HG03064 (cell line): ENCODE measurements around the gene GPI.
"Not testable (repeated sequence)": the region's sequence is repeated elsewhere in the genome, so short reads cannot be mapped to it uniquely, and the experiment has no call there.

Experiments
- ATAC-seq: cut with Tn5 transposase; IDR thresholded peaks from one replicate; pipeline ENCODE4 v1.9.1; 2021; ENCODE audit warnings: low read depth; ENCODE audit not compliant: unreplicated experiment

The GPI gene

DNA sequence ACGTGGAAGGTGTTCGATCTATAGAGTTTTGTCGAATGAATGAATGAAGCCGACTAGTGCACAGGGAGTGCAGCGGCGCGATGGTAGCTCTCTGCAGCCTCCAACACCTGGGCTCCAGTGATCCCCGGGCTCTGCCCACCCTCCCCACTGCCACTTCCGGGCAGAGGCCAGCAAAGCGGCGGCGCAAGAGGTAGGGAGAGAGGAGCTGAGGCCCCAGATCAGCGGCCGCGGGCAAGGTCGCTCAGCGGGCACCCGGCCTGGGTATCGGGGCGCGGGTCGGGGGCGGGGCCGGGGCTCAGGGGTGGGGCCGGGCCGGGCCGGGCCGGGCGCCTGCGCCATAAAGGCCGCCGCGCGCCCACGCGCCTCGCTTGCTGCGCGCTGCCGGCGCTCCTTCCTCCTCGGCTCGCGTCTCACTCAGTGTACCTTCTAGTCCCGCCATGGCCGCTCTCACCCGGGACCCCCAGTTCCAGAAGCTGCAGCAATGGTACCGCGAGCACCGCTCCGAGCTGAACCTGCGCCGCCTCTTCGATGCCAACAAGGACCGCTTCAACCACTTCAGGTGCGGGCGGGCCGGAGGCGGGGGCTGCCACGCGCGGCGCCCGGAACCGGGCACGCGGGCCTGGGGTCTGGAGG is at the start of gene GPI:
TSS of gene GPI (plus strand) at position 367 of the 633 bp plus-strand sequence. CDS start at position 438, 71 bp downstream.
- ATAC-seq, result peak; percentile 64

DNA sequence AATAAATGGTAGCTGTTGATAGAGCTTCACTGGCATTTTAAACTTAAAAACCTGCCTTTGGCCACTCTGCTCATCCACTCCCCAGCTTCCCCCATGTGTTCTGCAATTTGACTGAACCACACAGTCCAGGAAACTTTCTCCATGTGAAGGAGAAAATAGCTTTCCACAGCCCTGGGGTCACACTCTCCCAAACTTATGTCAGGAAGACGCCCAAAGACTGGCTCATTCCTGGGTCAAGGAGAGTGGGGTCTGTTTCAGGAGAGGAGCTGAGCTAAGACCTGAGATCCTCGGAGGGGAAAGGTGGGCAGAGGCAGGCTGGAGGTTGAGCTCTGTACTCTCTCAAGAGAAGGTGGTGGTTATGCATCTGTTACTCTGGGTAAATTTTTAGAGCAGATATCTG is 48.7 kb upstream of the GPI start:
- no peak for ATAC-seq

DNA sequence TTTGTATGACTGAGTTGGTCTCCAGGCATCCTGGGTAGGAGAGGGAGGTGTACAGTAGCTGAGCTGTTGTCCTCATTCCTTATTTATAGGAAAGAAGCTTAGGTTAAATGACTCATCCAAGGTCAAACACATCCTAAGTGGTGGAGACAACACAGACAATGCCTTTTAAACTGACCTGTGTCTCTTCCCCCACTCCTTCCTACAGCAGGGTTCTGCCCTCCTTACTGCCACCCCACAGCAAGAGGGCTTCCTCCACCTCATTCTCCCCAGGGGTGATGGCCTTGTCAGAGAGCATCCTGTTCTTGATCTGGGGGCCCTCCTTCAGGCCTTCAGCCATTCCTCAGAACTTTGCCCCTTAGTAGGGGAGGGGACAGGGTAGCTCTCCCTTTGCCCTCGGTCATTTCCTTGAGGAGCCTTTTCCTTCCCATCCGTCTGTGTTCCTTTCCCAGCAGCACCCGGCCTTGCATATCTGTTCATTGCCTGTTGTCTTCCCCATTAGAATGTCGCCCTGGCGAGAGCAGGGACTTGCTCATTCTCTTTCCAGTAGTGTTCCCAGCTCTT is 48.2 kb upstream of the GPI start:
- ATAC-seq, result no peak

DNA sequence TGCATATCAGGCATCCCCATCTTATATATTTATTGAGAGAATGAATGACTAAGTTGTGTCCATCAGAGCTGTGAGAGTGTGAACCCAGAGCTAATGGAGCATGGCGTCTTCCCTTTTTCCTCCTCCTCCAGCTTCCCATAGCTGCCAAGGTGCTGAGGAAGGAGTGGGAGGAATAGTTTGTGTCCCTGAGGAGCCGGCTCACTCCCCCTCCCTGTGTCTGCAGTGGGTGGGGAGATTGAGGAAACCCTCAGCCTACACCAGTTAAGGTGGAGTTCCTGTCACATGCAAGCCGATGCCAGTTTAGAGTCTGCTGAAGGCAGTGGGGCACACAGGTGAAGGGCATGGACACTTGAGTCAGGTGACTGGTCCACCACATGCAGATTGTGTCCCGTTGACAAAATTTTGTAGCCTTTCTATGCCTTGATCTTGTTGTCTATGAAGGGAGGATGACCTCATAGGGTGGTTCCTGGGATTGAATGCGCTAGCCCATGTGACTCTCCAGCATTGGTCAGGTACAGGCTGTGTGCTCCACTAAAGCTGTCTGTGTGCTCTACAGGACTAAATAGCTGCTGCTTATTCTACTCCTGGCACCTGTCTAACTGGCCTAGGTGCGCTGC is 47.6 kb upstream of the GPI start:
- no peak for ATAC-seq

DNA sequence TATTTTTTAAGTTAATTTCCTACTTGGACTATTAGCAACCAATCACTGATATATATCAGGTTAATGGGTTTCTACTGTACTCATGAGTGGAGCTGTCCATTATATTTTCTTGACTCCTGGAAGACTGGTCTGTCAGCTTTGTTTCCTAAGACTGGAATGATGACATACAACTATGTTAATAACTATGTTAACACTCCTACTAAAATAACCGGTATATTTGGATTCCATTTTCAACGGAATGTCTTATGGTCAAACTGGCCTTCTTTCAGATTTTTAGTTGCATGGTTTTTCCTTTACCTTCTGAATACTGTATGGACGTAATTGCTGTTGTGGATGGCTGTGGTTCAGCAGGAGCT is 45.8 kb upstream of the GPI start:
- no peak for ATAC-seq

DNA sequence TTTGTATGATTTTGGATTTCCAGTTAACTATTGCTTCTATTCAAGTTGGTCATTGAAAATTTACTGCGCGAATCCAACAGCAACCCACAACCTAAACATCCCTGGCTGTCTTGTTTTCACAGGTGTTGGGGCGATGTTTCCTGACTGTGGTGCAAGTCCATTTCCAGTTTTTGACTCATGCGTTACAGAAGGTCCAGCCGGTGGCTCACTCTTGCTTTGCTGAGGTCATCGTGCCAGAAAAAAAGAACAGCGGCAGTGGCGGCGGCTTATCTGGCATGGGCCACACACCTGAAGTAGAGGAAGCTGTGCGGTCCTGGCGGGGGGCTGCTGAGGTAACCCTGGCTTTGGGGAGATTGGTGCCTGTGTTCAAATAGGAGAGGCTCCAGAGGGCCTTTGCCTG is 45.2 kb upstream of the GPI start:
- no peak for ATAC-seq

DNA sequence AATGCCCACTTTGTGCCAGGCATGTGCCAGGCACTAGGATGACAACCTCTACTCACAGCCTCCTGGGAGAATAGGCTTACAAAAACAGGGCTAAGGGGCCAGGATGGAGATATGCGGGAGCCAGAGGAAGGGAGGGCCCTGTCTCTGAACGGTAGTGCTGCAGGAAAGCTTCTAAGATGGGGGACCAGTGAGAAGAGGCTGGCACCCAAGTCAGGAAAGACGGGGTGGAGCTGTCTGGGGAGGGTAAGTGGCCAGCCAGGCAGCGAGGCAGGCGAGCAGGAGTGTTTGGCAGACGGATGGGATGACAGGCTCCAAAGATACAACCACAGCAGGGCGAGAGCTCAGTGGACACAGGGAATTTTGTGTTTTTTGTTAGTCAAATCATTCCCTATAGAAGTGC is 44.7 kb upstream of the GPI start:
- ATAC-seq, result no peak

DNA sequence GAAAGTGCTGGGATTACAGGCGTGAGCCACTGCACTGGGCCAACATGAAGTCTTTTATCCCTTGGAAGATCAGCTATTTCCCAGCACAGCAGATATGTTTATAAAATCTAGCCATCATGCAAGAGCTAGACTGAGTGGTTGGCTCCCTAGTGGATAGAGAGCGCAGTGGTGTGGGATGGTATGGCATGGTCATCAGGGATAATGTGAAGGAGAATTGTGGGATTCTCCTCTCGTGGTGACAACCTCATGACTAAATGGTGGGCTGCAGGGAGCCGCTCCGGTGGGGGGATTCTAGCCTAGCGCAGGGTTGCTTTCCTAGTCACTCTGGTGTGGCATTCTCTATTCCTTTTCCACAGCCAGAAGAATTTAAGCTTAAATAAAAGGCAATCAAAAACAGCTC is 43.3 kb upstream of the GPI start:
- ATAC-seq, result no peak

DNA sequence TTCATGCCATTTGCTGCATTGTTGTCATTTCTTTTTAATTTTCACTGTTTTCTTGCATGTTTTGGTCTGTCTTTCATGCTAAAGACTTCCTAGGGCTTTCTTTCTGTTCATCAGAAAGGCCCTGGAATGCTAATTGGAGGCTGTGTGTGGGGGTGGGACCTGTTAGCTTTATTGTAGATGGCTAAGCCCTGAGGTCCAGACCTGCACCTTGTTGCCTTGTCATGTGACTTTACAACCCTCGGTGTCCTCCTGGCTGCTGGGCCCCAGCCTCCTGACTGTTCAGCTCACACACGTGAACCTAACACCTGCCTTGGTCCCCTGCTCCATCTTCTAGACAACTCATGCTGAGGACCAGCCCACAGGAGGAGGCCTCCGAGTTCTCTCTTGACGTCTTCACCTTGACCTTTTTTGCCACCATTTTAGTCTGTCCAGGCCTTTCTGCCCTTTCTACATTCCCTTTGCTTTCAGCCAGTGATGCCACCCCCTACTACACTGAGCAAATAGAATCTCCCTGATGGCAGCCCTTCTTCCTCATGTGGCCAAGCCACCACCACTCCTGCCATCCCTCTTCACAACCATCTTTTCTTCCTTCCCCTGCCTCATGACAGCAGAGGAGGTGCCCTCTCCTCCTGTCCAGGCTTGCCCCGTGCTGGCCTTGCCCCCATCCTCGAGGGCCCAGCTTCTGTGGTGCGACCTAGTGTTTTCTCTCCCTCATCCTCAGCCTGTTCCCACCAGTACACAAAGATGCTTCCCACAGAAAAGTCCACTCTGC is 41.4 kb upstream of the GPI start:
- no peak for ATAC-seq

DNA sequence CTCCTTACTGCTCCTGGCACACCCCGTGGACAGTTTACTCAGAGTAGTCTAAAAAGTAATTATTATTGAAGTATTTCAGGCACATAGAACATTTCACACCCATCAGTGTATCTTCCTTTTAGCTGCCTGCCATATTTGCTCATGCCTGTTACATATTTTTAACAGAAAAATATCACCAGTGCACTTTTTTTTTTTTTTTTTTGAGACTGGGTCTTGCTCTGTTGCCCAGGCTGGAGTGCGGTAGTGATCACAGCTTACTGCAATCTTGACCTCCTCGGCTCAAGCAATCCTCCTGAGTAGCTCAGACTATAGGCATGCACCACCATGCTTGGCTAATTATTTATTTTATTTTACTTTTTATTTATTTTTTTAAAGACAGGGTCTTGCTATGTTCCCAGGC is 40.7 kb upstream of the GPI start:
- no peak for ATAC-seq

DNA sequence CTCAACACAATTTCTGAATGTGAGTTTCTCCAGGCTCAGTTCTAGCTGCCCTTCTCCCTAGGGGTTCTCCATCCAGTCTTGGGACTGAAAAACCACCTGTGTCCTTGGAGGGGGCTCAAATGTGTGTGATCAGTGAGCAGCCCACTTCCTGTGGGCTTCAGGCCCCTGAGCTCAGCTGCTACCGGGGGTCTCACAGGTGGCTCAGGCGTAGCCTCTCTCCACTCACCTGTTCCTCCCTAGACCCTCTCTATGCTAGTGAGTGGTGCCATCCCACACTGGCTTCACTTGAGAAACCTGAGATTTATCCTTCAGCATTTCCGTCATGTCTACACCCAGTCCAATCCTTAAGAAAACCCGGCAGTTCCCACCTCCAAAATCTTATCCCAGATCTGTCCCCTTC is 39.8 kb upstream of the GPI start:
- ATAC-seq, result no peak

DNA sequence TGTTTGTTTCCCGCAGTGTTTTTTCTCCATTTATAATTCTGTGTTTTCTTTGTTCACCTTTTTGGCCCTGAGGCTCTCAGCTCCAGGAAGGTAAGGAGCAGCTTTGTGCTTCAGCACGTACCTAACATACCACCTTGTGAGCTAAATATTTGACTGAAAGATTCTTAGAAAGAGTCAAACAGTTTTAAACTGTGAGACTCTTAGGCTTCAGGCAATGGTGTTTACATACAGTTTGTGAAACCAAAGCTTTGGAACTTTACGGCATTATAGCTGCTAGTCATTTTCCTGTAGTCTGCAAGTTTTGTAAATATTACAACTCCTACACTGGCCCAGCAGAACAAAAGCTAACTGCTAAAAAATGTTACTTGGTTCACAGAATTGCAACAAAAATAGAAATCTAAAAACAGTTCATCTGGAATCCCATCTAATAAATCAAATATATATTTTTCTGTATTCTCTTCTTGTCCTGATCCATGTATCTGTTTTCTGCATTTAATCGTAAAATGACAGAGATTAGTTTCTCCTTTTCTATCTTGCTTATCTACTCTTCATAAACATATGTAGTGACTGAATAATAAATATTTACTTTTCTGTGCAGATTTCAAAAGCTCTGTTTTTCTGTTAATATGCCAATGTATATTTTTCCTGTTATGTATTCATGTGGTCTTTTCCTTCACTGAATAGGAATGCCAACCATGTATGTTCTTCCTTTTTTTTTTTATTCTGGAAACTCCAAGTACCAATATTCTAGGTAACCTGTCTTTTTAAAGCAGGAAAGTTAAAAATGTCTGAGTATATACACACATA is 38.8 kb upstream of the GPI start:
- no peak for ATAC-seq

DNA sequence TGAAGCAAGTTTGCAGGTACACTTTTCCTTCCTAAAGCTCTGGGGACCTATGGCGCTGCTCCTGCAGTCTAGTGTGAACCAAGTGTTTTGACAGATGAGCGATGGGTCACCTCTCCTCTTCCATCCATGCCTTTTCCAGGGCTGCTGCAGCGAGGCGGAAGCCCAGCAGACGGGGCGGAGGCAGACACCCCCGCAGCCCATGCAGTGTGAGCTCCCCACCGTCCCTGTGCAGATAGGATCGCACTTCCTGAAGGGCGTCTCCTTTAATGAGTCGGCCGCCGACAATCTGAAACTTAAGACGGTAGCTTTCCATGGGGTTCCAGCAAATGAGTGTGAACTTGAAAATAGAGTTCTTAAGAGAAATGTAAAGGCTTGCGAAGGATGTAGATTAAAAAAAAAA is 37.1 kb upstream of the GPI start:
- no peak for ATAC-seq

DNA sequence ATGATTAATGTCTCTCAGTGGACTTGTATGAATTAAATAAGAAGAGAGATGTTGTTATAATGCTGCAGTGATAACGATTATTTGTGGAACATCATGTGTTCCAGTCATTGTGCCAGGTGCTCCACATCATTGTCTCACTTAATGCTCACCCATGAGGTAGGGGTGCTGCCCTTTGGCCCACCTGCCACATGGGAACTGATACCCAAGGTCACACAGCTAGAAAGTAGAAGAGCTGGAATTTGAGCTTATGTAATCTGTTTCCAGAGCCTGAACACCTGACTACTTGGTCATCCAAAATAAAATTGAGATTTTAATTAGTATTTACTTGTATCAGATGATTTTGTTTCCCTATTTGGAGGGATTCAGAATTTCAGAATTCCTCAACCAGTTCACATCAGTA is 36.0 kb upstream of the GPI start:
- ATAC-seq, result no peak

DNA sequence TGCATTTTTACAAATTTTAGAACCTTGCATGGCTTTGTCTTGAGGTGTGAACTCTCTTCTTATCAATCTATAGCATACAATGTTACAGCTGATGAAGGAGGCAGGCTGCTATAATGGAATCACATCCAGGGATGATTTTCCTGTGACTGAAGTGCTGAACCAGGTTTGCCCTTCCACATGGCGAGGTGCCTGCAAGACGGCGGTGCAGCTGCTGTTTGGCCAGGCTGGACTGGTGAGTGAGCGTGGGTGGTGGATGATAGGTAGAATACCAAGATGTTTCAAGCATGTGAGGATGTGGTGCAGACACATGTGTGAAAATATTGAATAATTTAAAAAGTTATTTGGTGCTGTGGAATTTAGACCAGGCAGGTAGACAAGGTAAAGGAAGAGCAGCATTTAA is 34.9 kb upstream of the GPI start:
- no peak for ATAC-seq

DNA sequence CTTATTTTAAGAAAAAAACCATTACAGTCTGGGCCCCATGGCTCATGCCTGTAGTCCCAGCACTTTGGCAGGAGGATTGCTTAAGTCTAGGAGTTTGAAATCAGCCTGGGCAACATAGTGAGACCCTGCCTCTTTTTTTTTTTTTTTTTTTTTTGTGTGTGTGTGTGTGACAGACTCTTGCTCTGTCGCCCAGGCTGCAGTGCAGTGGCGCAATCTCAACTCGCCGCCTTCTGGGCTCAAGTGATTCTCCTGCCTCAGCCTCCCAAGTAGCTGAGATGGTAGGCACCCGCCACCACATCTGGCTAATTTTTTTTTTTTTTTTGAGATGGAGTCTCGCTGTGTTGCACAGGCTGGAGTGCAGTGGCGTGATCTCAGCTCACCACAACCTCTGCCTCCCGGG is 34.4 kb upstream of the GPI start:
- not testable (repeated sequence) for ATAC-seq

DNA sequence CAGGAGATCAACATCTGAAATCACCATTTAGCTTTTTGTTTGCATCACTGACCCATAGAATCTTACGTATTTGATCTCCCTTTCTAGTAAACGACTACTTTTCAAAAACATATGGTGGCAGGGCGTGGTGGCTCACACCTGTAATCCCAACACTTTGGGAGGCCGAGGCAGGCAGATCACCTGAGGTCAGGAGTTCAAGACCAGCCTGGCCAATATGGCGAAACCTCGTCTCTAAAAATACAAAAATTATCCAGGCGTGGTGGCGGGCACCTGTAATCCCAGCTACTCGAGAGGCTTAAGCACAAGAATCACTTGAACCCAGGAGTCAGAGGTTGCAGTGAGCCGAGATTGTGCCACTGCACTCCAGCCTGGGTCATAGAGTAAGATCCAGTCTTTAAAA is 33.4 kb upstream of the GPI start:
- not testable (repeated sequence) for ATAC-seq

DNA sequence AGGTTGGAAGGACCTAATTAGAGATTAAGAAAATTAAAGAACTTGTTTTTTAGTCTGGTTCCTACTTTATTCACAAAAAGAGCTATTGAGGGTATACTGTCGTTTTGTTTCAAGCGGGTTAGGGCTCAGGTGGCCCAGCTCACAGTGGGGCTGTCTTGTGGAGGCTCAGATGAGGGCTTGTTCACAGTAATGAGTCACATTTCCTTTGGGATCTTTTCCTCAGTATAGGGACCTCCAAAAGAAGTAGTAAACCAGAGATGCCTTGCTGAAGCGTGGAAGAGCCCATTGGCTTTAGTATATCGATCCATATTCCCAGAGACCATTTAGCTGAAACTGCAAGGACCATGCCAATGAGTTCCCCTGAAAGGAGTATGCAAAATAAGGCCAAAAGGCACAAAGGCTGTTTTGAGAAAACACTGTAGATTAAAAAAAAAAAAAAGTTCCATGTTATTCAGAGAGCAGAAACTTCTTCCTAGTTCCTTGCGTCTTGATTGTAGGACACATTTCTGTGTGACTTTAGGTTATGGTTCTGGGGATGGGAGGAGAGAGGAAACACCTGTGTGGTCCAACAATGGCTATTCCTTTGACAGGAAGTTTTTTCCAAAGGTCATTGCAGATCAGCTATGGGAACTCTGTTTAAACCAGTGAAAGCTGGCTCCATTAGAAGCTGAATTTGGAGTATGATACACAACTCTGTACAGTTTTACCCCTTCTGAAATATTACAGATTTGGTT is 32.8 kb upstream of the GPI start:
- ATAC-seq, result no peak

DNA sequence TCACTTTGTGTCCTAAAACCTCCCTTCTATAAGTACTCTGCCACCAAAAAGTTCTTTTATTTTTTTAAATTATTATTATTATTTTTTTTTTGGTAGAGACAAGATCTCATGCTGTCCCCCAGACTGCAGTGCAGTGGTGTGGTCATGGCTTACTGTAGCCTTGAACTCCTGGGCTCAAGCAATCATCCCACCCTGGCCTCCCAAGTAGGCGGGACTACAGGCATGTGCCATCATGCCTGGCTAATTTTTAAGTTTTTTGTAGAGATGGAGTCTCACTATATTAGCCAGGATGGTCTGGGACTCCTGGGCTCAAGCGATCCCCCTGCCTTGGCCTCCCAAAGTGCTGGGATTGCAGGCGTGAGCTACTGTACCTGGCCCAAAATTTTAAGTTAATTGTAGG is 29.1 kb upstream of the GPI start:
- ATAC-seq, result no peak

DNA sequence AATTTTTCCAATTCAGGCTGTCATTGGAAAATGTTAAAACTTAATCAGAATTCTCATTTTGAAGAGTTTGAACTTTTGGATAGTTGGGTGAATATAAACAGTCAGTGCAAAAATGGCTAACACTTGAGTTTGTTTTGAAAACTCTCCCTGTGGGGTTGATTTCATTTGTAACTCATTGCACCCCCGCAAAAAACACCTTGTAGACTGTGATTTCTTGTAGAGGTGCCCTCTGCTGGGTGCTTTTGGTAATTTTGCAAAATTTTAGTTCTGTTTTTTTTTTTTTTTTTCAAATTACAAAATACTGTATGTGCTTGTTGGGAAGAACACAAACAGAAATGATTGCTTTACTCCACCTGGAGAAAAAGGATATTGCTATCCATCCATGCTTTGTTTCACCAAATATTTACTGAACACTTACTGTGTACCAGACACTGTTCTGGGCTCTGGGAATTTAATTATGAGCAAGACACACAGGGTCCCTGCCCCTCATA is 28.2 kb upstream of the GPI start:
- no peak for ATAC-seq
